BJ (cell line): Measurements from ENCODE around the gene UBE2F. TPM values are rescaled to one million over a fixed set of nuclear protein-coding genes. Genes with fewer than 3 reads are reported as not detected.
"Not testable (repeated sequence)": the region's sequence is repeated elsewhere in the genome, so short reads cannot be mapped to it uniquely, and the experiment has no call there.

Source experiments
- CTCF ChIA-PET: fragments of 350-600 bp; formaldehyde crosslinking; extraction: SDS; loops from one replicate; lab custom pipeline; 2021; ENCODE audit warnings: antibody characterized with exemption, inconsistent platforms; lab: Yijun Ruan, JAX
- POLR2A ChIA-PET: fragments of 300-600 bp; sonication (Branson Sonifier 250); formaldehyde crosslinking; extraction: SDS; loops from one replicate; lab custom pipeline; 2021; ENCODE audit warnings: antibody characterized with exemption; lab: Charles Lee
- DNase-seq: peaks from one replicate; pipeline ENCODE4 v3.0.0-alpha.2; 2011; ENCODE audit warnings: low read depth
- H3K27me3 ChIP-seq: 2 replicates; pipeline ENCODE4 v1.6.0; 2011; ENCODE audit warnings: low read length; ENCODE audit not compliant: control insufficient read depth, insufficient read depth
- H3K36me3 ChIP-seq: 2 replicates; pipeline ENCODE4 v1.5.1; 2011; ENCODE audit warnings: low read length; ENCODE audit not compliant: control insufficient read depth, insufficient read depth
- H3K4me3 ChIP-seq: 2 replicates; pipeline ENCODE4 v1.5.1; 2011; ENCODE audit warnings: low read depth, mild to moderate bottlenecking, control low read depth, low read length
- CTCF ChIP-seq: IDR thresholded peaks from 2 replicates; pipeline ENCODE4 v1.5.1; 2011; ENCODE audit warnings: low read depth, mild to moderate bottlenecking, control low read depth, inconsistent platforms, low read length, moderate library complexity; ENCODE audit not compliant: insufficient read depth
- polyA plus RNA-seq: library from polyadenylated mRNA; depleted of rRNA; stranded (reverse); fragments of >200 nt; gene quantifications from 2 replicates; pipeline ENCODE4 v1.2.3, GENCODE V29; 2011

The UBE2F gene
- polyA plus RNA-seq, 1 experiment: 47.9 TPM

GRCh38 chr2:237977380-237977779 is 10.6 kb downstream of the UBE2F start:
- no peak for TF ChIP-seq CTCF
- Histone ChIP-seq H3K36me3 (peaks cover 8% of the 10 kb centered on the region), H3K4me3 (no peak overlapping the region), H3K27me3 (no peaks in the 10 kb centered on the region)
- ChIA-PET POLR2A (no interaction called here), CTCF (no interaction called here)
- DNase-seq: no peak

- ChIA-PET CTCF (interaction anchor here (1.4 kb wide), 1 partner anchor 120 kb away, joined by 3 read pairs; no protein-coding TSS in a partner anchor), POLR2A (no interaction called here)
- no peak for TF ChIP-seq CTCF
- no peak overlapping the region for H3K4me3 ChIP-seq
- no peaks in the 10 kb centered on the region for H3K27me3 ChIP-seq
- H3K36me3 ChIP-seq: peaks cover 8% of the 10 kb centered on the region
- DNase-seq: no peak
Observed at GRCh38 chr2:237978058-237978712, 11.4 kb downstream of the UBE2F start.

DNA sequence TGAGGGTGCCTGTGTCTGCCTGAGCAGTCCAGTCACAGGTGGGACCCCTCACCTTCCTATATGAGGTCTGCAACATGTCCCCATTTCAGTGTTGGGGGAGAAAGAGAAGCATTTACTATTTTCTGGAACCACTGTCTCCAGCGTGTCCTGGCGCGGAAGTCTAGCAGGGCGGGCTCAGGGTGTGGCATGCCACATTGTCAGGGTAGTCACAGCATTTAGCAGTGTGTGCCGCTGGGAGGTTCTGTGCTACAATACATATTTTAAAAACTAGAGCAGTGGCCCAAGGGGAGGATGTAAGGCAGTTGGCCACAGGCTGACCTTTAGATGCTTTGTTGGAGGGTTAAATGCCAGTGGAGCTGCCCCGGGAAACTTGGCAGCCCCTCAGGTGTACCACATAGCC is 12.5 kb downstream of the UBE2F start:
- TF ChIP-seq CTCF: no peak
- ChIA-PET POLR2A (no interaction called here), CTCF (interaction anchor here (1.4 kb wide), 1 partner anchor 121 kb away, joined by 3 read pairs; no protein-coding TSS in a partner anchor)
- Histone ChIP-seq H3K27me3 (no peaks in the 10 kb centered on the region), H3K4me3 (no peak overlapping the region), H3K36me3 (peaks cover 10% of the 10 kb centered on the region)
- no peak for DNase-seq

DNA sequence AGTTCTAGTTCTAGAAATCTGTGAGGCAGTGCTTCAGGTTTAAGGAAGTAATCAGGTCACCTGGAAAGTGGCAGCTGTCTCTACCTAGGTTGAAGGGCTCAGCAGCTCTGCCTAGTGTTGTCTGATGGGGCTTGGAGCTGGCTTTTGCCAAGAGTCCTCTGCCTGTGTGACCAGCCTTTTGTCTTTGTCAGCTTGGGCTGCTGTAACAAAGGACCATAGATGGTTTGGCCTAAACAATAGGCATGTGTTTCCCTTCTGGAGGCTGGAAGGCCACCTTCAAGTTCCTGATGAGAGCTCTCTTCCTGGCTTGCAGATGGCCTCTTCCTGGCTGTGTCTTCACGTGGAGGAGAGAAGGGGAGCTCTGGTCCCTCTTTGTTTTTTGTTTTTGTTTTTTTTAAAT is 13.3 kb downstream of the UBE2F start:
- POLR2A ChIA-PET: no interaction called here
- peaks cover 10% of the 10 kb centered on the region for H3K36me3 ChIP-seq
- DNase-seq: no peak
- no peaks in the 10 kb centered on the region for H3K27me3 ChIP-seq
- TF ChIP-seq CTCF: no peak
- CTCF ChIA-PET: interaction anchor here (0.9 kb wide), 1 partner anchor 8 kb away, joined by 3 read pairs; no protein-coding TSS in a partner anchor
- H3K4me3 ChIP-seq: no peak overlapping the region

GRCh38 chr2:237980751-237981150 is 13.9 kb downstream of the UBE2F start:
- Histone ChIP-seq H3K27me3 (no peaks in the 10 kb centered on the region), H3K36me3 (peaks cover 6% of the 10 kb centered on the region), H3K4me3 (no peak overlapping the region)
- ChIA-PET CTCF (no interaction called here), POLR2A (no interaction called here)
- no peak for TF ChIP-seq CTCF
- DNase-seq: no peak

GRCh38 chr2:237981621-237982020 is 14.8 kb downstream of the UBE2F start:
- POLR2A ChIA-PET, H3K4me3 ChIP-seq, H3K27me3 ChIP-seq, H3K36me3 ChIP-seq, DNase-seq, CTCF ChIA-PET: not testable (repeated sequence)
